Kidney (tissue), 14 donors: Measurements from ENCODE around the gene DZANK1. TPM values are rescaled to one million over a fixed set of nuclear protein-coding genes. Genes with fewer than 3 reads are reported as not detected.

ENCODE experiments used
- DNase-seq, 5 donors: peaks; one replicate each; pipeline ENCODE4 v3.0.0-alpha.2; 2013 to 2020
- FAIRE-seq: peaks from 2 replicates; lab custom pipeline; 2012; peaks lifted over from hg19 to GRCh38; lab: Jason Lieb, UNC
- H3K27ac ChIP-seq, 2 donors: one replicate each; pipeline ENCODE4 v1.7.0; 2013; ENCODE audit warnings: low read depth in 2 of 2, low read length in 2 of 2, inconsistent platforms in 1 of 2
- H3K27me3 ChIP-seq: one replicate; pipeline ENCODE4 v1.7.1; 2013; ENCODE audit warnings: low read length, inconsistent platforms; ENCODE audit not compliant: control insufficient read depth, insufficient read depth
- H3K36me3 ChIP-seq, 3 donors: one replicate each; pipeline versions ENCODE4 v1.7.0 to v1.7.1; 2013; ENCODE audit warnings: low read length in 3 of 3, control low read depth in 1 of 3, inconsistent platforms in 1 of 3; ENCODE audit not compliant: insufficient read depth in 3 of 3, control insufficient read depth in 2 of 3
- H3K4me1 ChIP-seq, 3 donors: one replicate each; pipeline versions ENCODE4 v1.7.0 to v1.7.1; 2013; ENCODE audit warnings: low read length in 3 of 3, inconsistent platforms in 1 of 3, low read depth in 1 of 3; ENCODE audit not compliant: control insufficient read depth in 2 of 3, insufficient read depth in 2 of 3
- H3K4me3 ChIP-seq, 3 donors: one replicate each; pipeline versions ENCODE4 v1.7.0 to v1.8.1; 2013; ENCODE audit warnings: low read length in 3 of 3, control low read depth in 1 of 3, inconsistent platforms in 1 of 3
- H3K9ac ChIP-seq, 3 donors: one replicate each; pipeline versions ENCODE4 v1.7.0 to v1.7.1; 2013; ENCODE audit warnings: low read length in 3 of 3, control low read depth in 1 of 3, inconsistent platforms in 1 of 3
- H3K9me3 ChIP-seq, 3 donors: one replicate each; pipeline versions ENCODE4 v1.7.0 to v1.7.1; 2013; ENCODE audit warnings: low read length in 3 of 3, control low read depth in 1 of 3, inconsistent platforms in 1 of 3; ENCODE audit not compliant: control insufficient read depth in 2 of 3, insufficient read depth in 1 of 3
- CTCF ChIP-seq: IDR thresholded peaks from 3 replicates; pipeline ENCODE4 v1.5.1; 2012; ENCODE audit warnings: mild to moderate bottlenecking, moderate library complexity, borderline replicate concordance; ENCODE audit not compliant: insufficient read depth; ENCODE audit errors: extremely low read depth
- intact Hi-C: fragments of 100-400 bp; cut with DNase I; formaldehyde crosslinking; loops from one replicate; pipeline ENCODE4 v1.11.1; 2022
- polyA plus RNA-seq: library from polyadenylated mRNA; stranded (reverse); fragments of 350-450 nt; fragmentation: Illumina TruSeq; extraction: RNeasy Lipid Tissue Mini Kit (QIAGEN cat#74804); gene quantifications from one replicate; pipeline ENCODE4 v1.2.3, GENCODE V29; 2014; ENCODE audit warnings: low read depth, low replicate concordance; ENCODE audit not compliant: insufficient read depth
- total RNA-seq: library from RNA; stranded (reverse); fragmentation: NEBNext Ultra II Directional; extraction: Animal tissue kit (Norgen Biotek cat#: 25700); gene quantifications from one replicate; pipeline ENCODE4 v1.2.1, GENCODE V29; 2021
- donor health status: control.
- donor health status: control.
- donor health status: control.
- donor health status: control.
- donor health status: control.
- donor health status: DM: yes; HTN: yes; CAD: no.
- donor health status: Normal renal cell carcinoma (clear cell type).

DZANK1 gene
- total and polyA plus RNA-seq, 2 donors from 2014 or later, result 3.9 to 6.2 TPM

DNA sequence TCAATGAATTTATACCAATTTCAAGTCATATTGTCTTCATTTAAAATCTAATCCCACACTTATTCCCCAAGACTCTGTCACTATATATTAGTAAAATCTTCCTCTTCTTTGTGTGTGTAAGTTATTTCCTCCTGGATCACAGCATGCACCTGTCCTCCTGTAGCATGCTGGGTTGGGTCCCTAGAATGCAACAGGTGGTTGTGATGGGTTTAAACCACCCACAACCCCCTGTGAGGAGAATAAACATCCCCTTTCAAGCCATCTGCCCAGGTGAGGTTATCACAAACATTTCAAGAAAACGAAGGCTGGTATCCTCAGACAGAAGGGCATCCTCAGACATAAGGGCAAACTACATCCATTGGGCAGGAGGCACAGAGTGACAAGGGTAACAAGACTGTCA lies 26.4 kb downstream of the DZANK1 start:
- Histone ChIP-seq H3K9me3 (no peaks in the 10 kb centered on the region), H3K27me3 (no peaks in the 10 kb centered on the region), H3K9ac (no peak overlapping the region), H3K36me3 (no peaks in the 10 kb centered on the region), H3K27ac (no peak overlapping the region), H3K4me3 (no peak overlapping the region), H3K4me1 (peaks cover 0 to 3% (median 0%) of the 10 kb centered on the region in 3 donors)
- no peak for TF ChIP-seq CTCF
- intact Hi-C loops, result no loop called here
- no peak for FAIRE-seq
- no peak for DNase-seq

GRCh38 chr20:18436847-18437246 lies 30.0 kb downstream of the DZANK1 start:
- intact Hi-C loops, result no loop called here
- TF ChIP-seq CTCF, result no peak
- no peak for DNase-seq
- no peaks in the 10 kb centered on the region for H3K27me3 ChIP-seq
- no peaks in the 10 kb centered on the region for H3K36me3 ChIP-seq
- H3K27ac ChIP-seq, result no peak overlapping the region
- no peak for FAIRE-seq
- H3K9ac ChIP-seq, result no peak overlapping the region
- no peaks in the 10 kb centered on the region for H3K4me1 ChIP-seq
- no peak overlapping the region for H3K4me3 ChIP-seq
- no peaks in the 10 kb centered on the region for H3K9me3 ChIP-seq

DNA sequence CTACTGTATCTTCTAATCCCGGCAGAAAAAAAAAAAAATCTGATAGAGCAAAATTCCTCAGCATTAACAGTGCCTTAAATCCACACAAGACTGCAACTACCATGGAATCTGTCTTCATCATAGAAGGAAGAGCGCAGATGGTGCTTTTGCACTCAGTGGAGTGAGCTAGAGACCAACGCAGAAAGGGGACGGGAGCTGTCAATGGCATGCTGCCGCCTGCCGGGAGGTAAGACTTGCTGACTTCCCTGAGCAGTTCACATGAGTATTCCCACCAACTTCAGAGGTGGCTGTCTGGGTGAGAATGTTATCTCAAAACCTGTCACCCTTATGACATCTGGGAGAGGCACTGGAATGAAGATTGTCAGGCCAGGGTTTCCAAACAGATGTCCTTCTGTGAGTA lies 35.6 kb downstream of the DZANK1 start:
- no peaks in the 10 kb centered on the region for H3K27me3 ChIP-seq
- TF ChIP-seq CTCF, result peak; percentile 36
- peaks cover 0 to 11% (median 0%) of the 10 kb centered on the region in 3 donors for H3K4me1 ChIP-seq
- intact Hi-C loops, result no loop called here
- H3K27ac ChIP-seq, result no peak overlapping the region
- DNase-seq (no peak), FAIRE-seq (no peak)
- H3K9ac ChIP-seq, result no peak overlapping the region
- no peaks in the 10 kb centered on the region for H3K9me3 ChIP-seq
- H3K36me3 ChIP-seq, result no peaks in the 10 kb centered on the region
- no peak overlapping the region for H3K4me3 ChIP-seq

- Histone ChIP-seq H3K4me1 (peaks cover 0 to 11% (median 0%) of the 10 kb centered on the region in 3 donors), H3K36me3 (no peaks in the 10 kb centered on the region), H3K9me3 (no peaks in the 10 kb centered on the region), H3K27me3 (no peaks in the 10 kb centered on the region), H3K27ac (no peak overlapping the region), H3K9ac (no peak overlapping the region), H3K4me3 (no peak overlapping the region)
- DNase-seq (peak in 1 of 5 donors; percentile 19), FAIRE-seq (no peak)
- intact Hi-C loops, result no loop called here
- no peak for TF ChIP-seq CTCF
These were observed 36.5 kb downstream of the DZANK1 start for GRCh38 chr20:18430172-18430826.
